Esophagus squamous epithelium (tissue), 4 donors: ENCODE results near the gene COL15A1.

ENCODE experiments used
- CTCF ChIP-seq, 6 experiments: fragments of 450-650 bp in 4 of 6; fragments of 200-600 bp in 2 of 6; sonication (generic) in 2 of 6; IDR thresholded peaks; one replicate each; pipeline ENCODE4 v1.5.1; 2016 to 2019; ENCODE audit warnings: antibody characterized with exemption in 6 of 6, mild to moderate bottlenecking in 4 of 6, moderate library complexity in 4 of 6
- POLR2A ChIP-seq, 4 donors: fragments of 450-650 bp; IDR thresholded peaks; one replicate each; pipeline ENCODE4 v1.6.1; 2017; ENCODE audit warnings: antibody characterized with exemption in 4 of 4, mild to moderate bottlenecking in 4 of 4, moderate library complexity in 3 of 4

- no peak for TF ChIP-seq CTCF (IDR thresholded peaks at IDR 0.05)
- TF ChIP-seq POLR2A (IDR thresholded peaks at IDR 0.05) = no peak
These were observed 135.0 kb downstream of the COL15A1 start for GRCh38 chr9:99078717-99079116.
